ENCODE results near the gene CTSC. TPM values are rescaled to one million over a fixed set of nuclear protein-coding genes. Genes with fewer than 3 reads are reported as not detected.

CTSC gene
- polyA plus RNA-seq, 1 donor (not counting 4 experiments of a cell fraction or from before 2014, with no cell fraction given): 658 TPM

- dilution Hi-C loops (cut with MboI; ENCODE audit: extremely low pct_ligation_motif_present, low sequenced_read_pairs): no loop called here
- H3K4me1 ChIP-seq (ENCODE audit: control insufficient read depth, extremely low read depth, insufficient read depth, low read length): no peaks in the 10 kb centered on the region
- H3K27ac ChIP-seq (ENCODE audit: control insufficient read depth, insufficient read depth, low read length): no peak overlapping the region
- no peak overlapping the region for H3K4me2 ChIP-seq (ENCODE audit: control insufficient read depth, extremely low read depth, insufficient read depth, low read depth, low read length)
- TF ChIP-seq EZH2 (IDR thresholded peaks at IDR 0.05; ENCODE audit: low read length): no peak
- no peak for TF ChIP-seq CTCF (optimal IDR thresholded peaks at IDR 0.05 in 1 of 3, IDR thresholded peaks at IDR 0.05 in 1 of 3, conservative IDR thresholded peaks at IDR 0.05 in 1 of 3; ENCODE audit: extremely low read depth in 1 of 3, insufficient read depth in 2 of 3, low read length in 3 of 3)
- H3K27me3 ChIP-seq (ENCODE audit: control insufficient read depth, extremely low read depth, insufficient read depth, low read length): no peaks in the 10 kb centered on the region
- no peak for DNase-seq (ENCODE audit: low read depth, low spot score)
- H3K79me2 ChIP-seq (ENCODE audit: control insufficient read depth, insufficient read depth, low read length): no peaks in the 10 kb centered on the region
- H4K20me1 ChIP-seq (ENCODE audit: control insufficient read depth, extremely low read depth, insufficient read depth, low read length): no peaks in the 10 kb centered on the region
- no peak overlapping the region for H3K4me3 ChIP-seq (ENCODE audit: control insufficient read depth in 2 of 3, extremely low read depth in 1 of 3, insufficient read depth in 2 of 3, low read depth in 1 of 3, low read length in 3 of 3)
- no peak for FAIRE-seq
- H3K36me3 ChIP-seq (ENCODE audit: control insufficient read depth in 2 of 2, extremely low read depth in 1 of 2, insufficient read depth in 2 of 2, low read length in 2 of 2): no peaks in the 10 kb centered on the region
- H3K9me3 ChIP-seq (ENCODE audit: control insufficient read depth, low read depth, low read length): no peaks in the 10 kb centered on the region
- H2AFZ ChIP-seq (ENCODE audit: control insufficient read depth, low read length): no peak overlapping the region
- H3K9ac ChIP-seq (ENCODE audit: control insufficient read depth, extremely low read depth, insufficient read depth, low read length): no peak overlapping the region
- H3K9me1 ChIP-seq (ENCODE audit: control insufficient read depth, extremely low read depth, insufficient read depth, low read length): no peaks in the 10 kb centered on the region
Measured at GRCh38 chr11:88379130-88379529, 41.6 kb upstream of the CTSC start.

DNA sequence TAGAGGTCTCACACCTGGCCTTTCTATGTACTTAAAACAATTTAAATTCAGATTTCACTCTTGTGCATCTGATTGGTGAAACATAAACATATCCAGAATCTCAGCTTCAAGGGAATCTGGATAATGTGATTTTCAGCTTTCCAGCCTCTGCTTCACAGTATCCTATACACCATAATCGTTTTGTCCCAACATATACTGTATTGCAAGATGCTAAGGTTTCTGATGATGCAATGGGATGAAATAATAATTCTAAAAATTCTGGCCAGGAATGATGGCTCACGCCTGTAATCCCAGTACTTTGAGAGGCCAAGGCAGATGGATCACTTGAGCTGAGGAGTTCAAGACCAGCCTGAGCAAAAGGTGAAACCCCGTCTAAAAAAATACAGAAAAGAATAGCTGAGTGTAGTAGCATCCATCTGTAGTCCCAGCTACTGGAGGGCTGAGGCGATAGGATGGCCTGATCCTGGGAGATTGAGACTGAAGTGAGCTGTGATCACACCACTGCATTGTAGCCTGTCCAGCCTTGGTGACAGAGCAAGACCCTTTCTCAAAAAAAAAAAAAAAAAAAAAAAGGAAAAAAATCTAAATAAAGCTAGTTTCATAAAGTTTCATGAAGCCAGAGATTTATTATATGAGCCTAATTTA, 41.0 kb upstream of the CTSC start:
- DNase-seq (ENCODE audit: low read depth, low spot score) (no peak), FAIRE-seq (no peak)
- Histone ChIP-seq H2AFZ (ENCODE audit: control insufficient read depth, low read length) (no peak overlapping the region), H4K20me1 (ENCODE audit: control insufficient read depth, extremely low read depth, insufficient read depth, low read length) (no peaks in the 10 kb centered on the region), H3K27me3 (ENCODE audit: control insufficient read depth, extremely low read depth, insufficient read depth, low read length) (no peaks in the 10 kb centered on the region), H3K4me2 (ENCODE audit: control insufficient read depth, extremely low read depth, insufficient read depth, low read depth, low read length) (no peak overlapping the region), H3K4me3 (ENCODE audit: control insufficient read depth in 2 of 3, extremely low read depth in 1 of 3, insufficient read depth in 2 of 3, low read depth in 1 of 3, low read length in 3 of 3) (no peak overlapping the region), H3K9ac (ENCODE audit: control insufficient read depth, extremely low read depth, insufficient read depth, low read length) (no peak overlapping the region), H3K36me3 (ENCODE audit: control insufficient read depth in 2 of 2, extremely low read depth in 1 of 2, insufficient read depth in 2 of 2, low read length in 2 of 2) (no peaks in the 10 kb centered on the region), H3K9me3 (ENCODE audit: control insufficient read depth, low read depth, low read length) (no peaks in the 10 kb centered on the region), H3K79me2 (ENCODE audit: control insufficient read depth, insufficient read depth, low read length) (no peaks in the 10 kb centered on the region), H3K9me1 (ENCODE audit: control insufficient read depth, extremely low read depth, insufficient read depth, low read length) (no peaks in the 10 kb centered on the region), H3K4me1 (ENCODE audit: control insufficient read depth, extremely low read depth, insufficient read depth, low read length) (no peaks in the 10 kb centered on the region), H3K27ac (ENCODE audit: control insufficient read depth, insufficient read depth, low read length) (no peak overlapping the region)
- dilution Hi-C loops (cut with MboI; ENCODE audit: extremely low pct_ligation_motif_present, low sequenced_read_pairs): no loop called here
- no peak for TF ChIP-seq CTCF (optimal IDR thresholded peaks at IDR 0.05 in 1 of 3, IDR thresholded peaks at IDR 0.05 in 1 of 3, conservative IDR thresholded peaks at IDR 0.05 in 1 of 3; ENCODE audit: extremely low read depth in 1 of 3, insufficient read depth in 2 of 3, low read length in 3 of 3)
- no peak for TF ChIP-seq EZH2 (IDR thresholded peaks at IDR 0.05; ENCODE audit: low read length)

Measured in keratinocyte (primary cell).